AG09319 (cell line): ENCODE results near the gene PIEZO1.
"Not testable (repeated sequence)": the region's sequence is repeated elsewhere in the genome, so short reads cannot be mapped to it uniquely, and the experiment has no call there.

ENCODE experiments used
- DNase-seq: peaks from one replicate; pipeline ENCODE4 v3.0.0-alpha.2; 2010; ENCODE audit warnings: low read depth; ENCODE audit errors: extremely low read depth
- TF ChIP-seq, protein P1 (sequence below): IDR thresholded peaks from 2 replicates; pipeline ENCODE4 v1.5.1; 2011; ENCODE audit warnings: low read depth, mild to moderate bottlenecking, inconsistent platforms, low read length, moderate library complexity

PIEZO1 gene

DNA sequence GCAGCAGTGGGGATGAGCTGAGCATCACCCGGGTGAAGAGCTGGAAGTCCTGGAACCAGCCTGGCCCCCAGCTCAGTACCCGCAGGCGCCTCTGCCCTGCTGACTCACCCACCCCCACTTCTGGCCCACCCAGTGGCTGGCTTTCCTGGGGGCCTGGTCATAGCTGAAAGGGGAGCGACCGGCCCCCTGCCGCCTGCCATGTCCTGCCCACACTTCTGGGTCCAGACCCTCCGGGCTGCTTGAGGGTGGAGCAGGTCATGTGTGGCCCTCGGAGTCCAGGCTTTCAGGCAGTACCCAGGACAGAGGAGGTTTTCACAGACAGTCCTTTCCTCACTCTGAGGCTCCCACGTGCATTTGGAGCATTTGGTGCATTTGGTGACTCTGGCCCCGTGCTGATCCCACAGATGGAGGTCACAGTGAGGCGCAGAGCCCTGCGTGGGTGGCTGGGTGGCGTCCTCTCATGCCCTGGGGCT lies 7.1 kb upstream of the PIEZO1 start:
- TF ChIP-seq, protein P1, sequence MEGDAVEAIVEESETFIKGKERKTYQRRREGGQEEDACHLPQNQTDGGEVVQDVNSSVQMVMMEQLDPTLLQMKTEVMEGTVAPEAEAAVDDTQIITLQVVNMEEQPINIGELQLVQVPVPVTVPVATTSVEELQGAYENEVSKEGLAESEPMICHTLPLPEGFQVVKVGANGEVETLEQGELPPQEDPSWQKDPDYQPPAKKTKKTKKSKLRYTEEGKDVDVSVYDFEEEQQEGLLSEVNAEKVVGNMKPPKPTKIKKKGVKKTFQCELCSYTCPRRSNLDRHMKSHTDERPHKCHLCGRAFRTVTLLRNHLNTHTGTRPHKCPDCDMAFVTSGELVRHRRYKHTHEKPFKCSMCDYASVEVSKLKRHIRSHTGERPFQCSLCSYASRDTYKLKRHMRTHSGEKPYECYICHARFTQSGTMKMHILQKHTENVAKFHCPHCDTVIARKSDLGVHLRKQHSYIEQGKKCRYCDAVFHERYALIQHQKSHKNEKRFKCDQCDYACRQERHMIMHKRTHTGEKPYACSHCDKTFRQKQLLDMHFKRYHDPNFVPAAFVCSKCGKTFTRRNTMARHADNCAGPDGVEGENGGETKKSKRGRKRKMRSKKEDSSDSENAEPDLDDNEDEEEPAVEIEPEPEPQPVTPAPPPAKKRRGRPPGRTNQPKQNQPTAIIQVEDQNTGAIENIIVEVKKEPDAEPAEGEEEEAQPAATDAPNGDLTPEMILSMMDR: no peak
- no peak for DNase-seq

DNA sequence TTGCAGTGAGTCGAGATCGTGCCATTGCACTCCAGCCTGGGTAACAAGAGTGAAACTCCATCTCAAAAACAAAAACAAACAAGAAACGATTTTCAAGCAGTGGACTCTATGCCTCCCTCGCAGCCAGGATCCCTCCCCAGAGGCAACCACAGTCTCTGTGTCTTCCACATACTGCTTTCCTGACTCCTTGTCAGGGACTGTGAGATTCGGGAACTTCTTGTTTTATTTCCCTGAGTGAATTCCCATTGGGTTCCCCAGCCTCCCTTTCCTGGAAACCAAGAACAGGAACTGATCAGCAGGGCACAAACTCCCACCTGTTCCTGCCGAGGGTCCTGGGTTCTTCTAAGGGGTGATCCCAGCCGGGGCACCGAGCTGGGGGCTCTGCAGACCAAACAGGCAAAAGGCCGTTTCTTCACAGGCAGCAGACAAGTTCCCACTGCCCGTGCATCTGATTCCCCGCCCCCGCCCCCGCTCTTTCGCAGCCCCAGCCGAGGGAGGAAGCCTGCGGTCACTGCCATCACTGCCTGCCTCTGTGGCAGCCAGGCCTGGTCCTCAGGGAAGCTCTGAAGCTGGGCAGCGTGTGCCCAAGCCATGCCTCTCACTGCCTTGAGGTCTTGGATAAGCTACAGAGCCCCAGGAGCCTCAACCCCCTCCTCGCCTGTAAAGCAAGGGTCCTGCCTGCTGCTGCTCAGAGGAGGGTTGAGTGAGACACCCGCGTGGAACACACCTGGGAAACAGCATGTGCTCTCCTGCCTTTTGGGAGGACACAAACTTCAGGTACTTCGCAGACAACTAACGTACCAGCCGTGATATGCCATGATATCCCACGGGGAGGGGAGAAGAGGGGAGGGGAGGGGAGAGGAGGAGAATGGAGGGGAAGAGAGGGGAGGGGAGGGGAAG lies 5.5 kb upstream of the PIEZO1 start:
- TF ChIP-seq, protein P1: no peak
- DNase-seq: no peak

DNA sequence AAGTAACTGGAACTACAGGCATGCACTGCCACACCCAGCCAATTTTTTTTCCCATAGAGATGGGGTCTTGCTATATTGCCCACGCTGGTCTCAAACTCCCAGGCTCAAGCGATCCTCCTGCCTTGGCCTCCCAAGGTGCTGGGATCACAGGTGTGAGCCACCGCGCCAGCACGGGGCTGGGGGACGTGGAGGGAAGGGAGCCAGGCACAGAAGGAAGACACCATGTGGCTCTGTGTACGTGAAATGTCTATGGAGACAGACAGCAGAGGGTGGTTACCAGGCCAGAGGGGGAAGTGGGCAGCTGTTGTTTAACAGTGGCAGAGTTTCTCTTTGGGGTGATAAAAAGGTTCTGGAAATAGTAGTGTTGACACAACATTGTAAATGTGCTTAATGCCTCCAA lies 4.6 kb upstream of the PIEZO1 start:
- DNase-seq: no peak
- TF ChIP-seq, protein P1: no peak

DNA sequence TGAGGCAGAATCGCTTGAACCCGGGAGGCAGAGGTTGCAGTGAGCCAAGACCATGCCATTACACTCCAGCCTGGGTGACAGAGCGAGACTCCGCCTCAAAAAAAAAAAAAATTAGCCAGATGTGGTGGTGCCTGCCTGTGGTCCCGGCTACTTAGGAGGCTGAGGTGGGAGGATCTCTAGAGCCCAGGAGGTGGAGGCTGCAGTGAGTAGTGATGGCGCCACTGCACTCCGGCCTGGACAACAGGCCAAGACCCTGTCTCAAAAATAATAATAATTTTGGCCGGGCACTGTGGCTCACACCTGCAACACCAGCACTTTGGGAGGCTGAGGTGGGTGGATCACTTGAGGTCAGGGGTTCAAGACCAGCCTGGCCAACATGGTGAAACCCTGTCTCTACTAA lies 3.7 kb upstream of the PIEZO1 start:
- not testable (repeated sequence) for DNase-seq

DNA sequence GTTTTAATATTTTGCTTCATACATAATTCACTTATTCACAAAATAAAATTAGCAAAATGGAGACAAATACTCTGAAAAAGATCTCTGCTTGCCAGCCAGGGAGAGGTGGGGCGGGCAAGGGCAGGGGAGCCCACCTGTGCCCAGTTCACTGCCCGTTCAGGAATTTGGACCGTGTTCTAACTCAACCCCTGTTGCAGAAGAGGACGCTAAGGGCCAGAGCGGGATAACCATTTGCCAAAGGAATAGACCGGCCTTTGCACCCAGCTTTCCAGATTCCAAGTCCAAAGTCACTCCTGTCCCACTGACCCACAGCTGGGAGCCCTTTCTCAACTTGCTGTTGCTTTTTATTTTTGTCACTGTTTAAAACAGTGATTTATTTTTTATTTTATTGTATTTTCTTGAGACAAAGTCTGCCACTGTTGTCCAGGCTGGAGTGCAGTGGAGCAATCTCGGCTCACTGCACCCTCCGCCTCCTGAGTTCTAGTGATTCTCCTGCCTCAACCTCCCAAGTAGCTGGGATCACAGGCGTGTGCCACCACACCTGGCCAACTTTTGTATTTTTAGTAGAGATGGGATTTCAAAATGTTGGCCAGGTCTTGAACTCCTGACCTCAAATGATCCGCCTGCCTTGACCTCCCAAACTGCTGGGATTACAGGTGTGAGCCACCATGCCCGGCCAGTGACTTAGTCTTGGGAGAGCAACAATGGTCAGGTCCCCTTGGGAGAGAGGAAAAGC lies 2.7 kb upstream of the PIEZO1 start:
- no peak for DNase-seq
- TF ChIP-seq, protein P1: no peak

DNA sequence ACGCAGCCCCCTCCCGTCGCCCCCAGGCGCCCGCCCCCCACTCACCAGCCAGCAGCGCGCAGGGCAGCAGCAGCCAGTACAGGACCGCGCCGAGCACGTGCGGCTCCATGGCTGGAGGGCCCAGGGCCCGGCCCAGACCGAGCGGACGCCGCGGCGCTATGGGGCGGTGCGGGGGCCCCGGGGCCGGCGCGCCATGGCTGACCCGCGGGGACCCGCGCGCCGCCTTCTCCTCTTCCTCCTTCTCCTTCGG lies 239 bp downstream of the PIEZO1 start:
- DNase-seq: no peak
- TF ChIP-seq, protein P1: no peak

DNA sequence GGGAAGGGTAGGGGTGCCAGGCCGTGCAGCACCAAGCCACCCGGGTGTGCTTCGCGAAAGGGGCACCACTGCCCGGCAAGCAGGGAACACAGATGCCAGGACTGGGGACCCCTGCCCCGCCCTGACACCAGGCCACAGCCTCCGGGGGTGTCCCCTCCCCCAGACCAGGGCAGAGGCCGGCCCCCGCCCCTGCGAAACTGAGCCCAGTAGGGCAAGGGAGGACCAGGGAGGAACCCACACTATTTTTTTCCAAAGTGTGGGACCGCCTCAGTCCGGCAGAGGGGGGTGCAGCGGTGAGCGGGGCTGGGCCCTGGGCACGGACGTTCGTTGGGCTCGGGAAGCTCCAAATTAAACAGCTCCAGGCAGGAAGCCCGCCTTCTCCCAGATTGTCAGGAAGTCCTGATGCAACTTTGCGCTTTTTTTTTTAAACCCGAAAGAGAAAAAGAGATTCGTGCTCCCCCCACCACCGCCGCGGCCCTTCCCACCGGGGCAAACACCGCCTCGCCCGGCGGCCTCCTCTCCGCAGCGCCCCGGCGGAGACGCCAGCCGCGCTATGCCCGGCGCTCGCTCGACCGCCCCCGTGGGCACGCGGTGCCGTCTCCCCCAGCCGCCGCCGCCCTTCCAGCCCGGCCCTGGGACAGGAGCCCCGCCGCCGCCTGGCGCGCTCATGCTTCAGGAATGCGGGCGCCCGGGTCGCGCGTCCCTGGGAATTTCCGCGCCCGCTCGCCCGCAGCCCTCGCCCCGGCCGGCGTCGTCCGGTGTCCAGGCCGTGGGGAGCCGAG lies 755 bp downstream of the PIEZO1 start:
- TF ChIP-seq, protein P1: peak; percentile 63
- no peak for DNase-seq
